Testis (tissue), 3 donors: ENCODE measurements around the gene LRRC8C. TPM values are rescaled to one million over a fixed set of nuclear protein-coding genes. Genes with fewer than 3 reads are reported as not detected.

ENCODE experiments used
- DNase-seq: peaks from one replicate; pipeline ENCODE4 v3.0.0-alpha.2; 2019
- H3K27ac ChIP-seq, 2 donors: fragments of 200-600 bp; sonication (generic); one replicate each; pipeline ENCODE4 v1.5.1; 2019
- H3K27me3 ChIP-seq: fragments of 200-600 bp; sonication (generic); one replicate; pipeline ENCODE4 v1.5.1; 2019
- H3K36me3 ChIP-seq: fragments of 200-600 bp; sonication (generic); one replicate; pipeline ENCODE4 v1.5.1; 2017; ENCODE audit warnings: low read depth; ENCODE audit errors: missing control alignments
- H3K4me1 ChIP-seq: fragments of 200-600 bp; sonication (generic); one replicate; pipeline ENCODE4 v1.5.1; 2019
- H3K4me3 ChIP-seq, 2 donors: fragments of 200-600 bp; sonication (generic); one replicate each; pipeline ENCODE4 v1.5.1; 2017 to 2019
- H3K9me3 ChIP-seq: fragments of 200-600 bp; sonication (generic); one replicate; pipeline ENCODE4 v1.5.1; 2017
- POLR2A ChIP-seq: fragments of 450-650 bp; IDR thresholded peaks from one replicate; pipeline ENCODE4 v1.6.1; 2017; ENCODE audit warnings: antibody characterized with exemption, mild to moderate bottlenecking, moderate library complexity
- WGBS, 2 donors: methylation state at CpG; one replicate each; pipeline ENCODE4 v1.1.5; 2018; 5-methylcytosine and 5-hydroxymethylcytosine counted together
- intact Hi-C: fragments of 100-400 bp; cut with DNase I; formaldehyde crosslinking; loops from one replicate; pipeline ENCODE4 v1.15.1; 2023; ENCODE audit warnings: low total_unique reads
- polyA plus RNA-seq: library from polyadenylated mRNA; stranded (reverse); fragments of 350-450 nt; fragmentation: Illumina TruSeq; extraction: RNeasy Lipid Tissue Mini Kit (QIAGEN cat#74804); gene quantifications from one replicate; pipeline ENCODE4 v1.2.3, GENCODE V29; 2014; ENCODE audit warnings: low read depth, low replicate concordance; ENCODE audit not compliant: insufficient read depth
- total RNA-seq, 2 donors: library from RNA; depleted of rRNA; stranded (reverse); fragments of >200 nt; gene quantifications; one replicate each; pipeline ENCODE4 v1.2.3, GENCODE V29; 2016
- TF ChIP-seq, protein P1 (sequence below), 3 experiments: fragments of 450-650 bp in 2 of 3; fragments of 200-600 bp in 1 of 3; sonication (generic) in 1 of 3; IDR thresholded peaks; one replicate each; pipeline ENCODE4 v1.5.1; 2016 to 2019; ENCODE audit warnings: antibody characterized with exemption in 3 of 3, mild to moderate bottlenecking in 2 of 3, moderate library complexity in 1 of 3

The LRRC8C gene
- total and polyA plus RNA-seq, 3 donors from 2014 or later, result 8.2 to 19.8 (median 16.2) TPM

DNA sequence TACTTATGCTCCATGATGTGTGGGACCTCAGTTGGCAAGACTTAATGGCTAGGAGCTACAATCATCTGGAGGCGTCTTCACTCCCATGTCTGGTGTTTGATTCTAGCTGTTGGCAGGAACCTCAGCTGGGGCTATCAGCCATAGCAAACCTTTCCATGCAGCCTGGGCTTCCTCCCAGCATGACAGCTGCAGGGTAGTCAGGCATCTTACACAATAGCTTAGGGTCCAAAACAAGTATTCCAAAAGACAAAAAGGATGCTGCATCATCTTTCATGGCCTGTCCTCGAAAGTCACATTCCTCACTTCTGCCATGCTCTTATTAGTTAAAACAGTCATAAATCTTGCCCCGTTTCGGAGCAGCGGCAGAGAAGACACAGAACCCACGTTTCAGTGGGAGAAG lies 90.9 kb downstream of the LRRC8C start:
- H3K27me3 ChIP-seq, result no peaks in the 10 kb centered on the region
- no peak overlapping the region for H3K4me3 ChIP-seq
- H3K9me3 ChIP-seq, result no peaks in the 10 kb centered on the region
- no peaks in the 10 kb centered on the region for H3K36me3 ChIP-seq
- intact Hi-C loops, result no loop called here
- H3K27ac ChIP-seq, result no peak overlapping the region
- 42 to 54% methylated on average over 6 of the region's 6 CpGs for WGBS, 2 donors
- TF ChIP-seq POLR2A, result no peak
- TF ChIP-seq, protein P1, sequence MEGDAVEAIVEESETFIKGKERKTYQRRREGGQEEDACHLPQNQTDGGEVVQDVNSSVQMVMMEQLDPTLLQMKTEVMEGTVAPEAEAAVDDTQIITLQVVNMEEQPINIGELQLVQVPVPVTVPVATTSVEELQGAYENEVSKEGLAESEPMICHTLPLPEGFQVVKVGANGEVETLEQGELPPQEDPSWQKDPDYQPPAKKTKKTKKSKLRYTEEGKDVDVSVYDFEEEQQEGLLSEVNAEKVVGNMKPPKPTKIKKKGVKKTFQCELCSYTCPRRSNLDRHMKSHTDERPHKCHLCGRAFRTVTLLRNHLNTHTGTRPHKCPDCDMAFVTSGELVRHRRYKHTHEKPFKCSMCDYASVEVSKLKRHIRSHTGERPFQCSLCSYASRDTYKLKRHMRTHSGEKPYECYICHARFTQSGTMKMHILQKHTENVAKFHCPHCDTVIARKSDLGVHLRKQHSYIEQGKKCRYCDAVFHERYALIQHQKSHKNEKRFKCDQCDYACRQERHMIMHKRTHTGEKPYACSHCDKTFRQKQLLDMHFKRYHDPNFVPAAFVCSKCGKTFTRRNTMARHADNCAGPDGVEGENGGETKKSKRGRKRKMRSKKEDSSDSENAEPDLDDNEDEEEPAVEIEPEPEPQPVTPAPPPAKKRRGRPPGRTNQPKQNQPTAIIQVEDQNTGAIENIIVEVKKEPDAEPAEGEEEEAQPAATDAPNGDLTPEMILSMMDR (IDR thresholded peaks at IDR 0.05), result no peak
- no peaks in the 10 kb centered on the region for H3K4me1 ChIP-seq
- DNase-seq, result no peak

DNA sequence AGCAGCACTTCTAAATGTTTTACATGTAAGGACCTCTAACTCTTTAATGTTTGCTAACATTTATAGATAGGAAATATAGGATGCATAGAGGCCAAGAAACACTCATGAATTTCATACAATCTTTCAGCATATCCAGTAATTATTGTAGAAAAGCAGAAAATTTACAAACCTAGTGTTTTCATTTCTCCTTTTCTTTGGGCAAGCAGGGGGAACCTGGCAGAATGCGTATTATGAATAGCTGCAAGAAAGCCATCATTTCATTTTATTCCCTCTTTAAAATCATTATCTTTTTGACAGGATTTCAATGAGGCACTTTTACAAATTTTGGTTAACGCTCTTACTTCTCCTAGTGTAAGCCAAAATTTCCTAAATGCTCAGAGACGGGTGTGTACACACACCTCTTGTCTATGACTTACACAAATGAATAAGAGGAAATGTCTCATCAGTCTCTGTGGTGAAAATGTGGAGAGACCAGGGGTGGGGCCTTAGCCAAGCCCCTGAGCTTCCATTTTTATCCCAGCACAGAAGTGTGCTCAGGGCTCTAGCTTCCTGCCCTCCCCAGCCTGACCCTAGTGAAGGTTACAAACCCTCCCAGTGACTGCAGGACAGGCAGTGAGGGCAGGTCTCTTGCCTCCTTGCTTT lies 91.6 kb downstream of the LRRC8C start:
- 81 to 95% methylated on average over 3 of the region's 3 CpGs for WGBS, 2 donors
- no peaks in the 10 kb centered on the region for H3K36me3 ChIP-seq
- H3K4me3 ChIP-seq, result no peak overlapping the region
- no peak for DNase-seq
- TF ChIP-seq, protein P1 (IDR thresholded peaks at IDR 0.05), result no peak
- no peak for TF ChIP-seq POLR2A
- no peaks in the 10 kb centered on the region for H3K9me3 ChIP-seq
- peak overlapping the region in 1 of 2 donors; percentile 8 for H3K27ac ChIP-seq
- intact Hi-C loops, result no loop called here
- no peaks in the 10 kb centered on the region for H3K4me1 ChIP-seq
- no peaks in the 10 kb centered on the region for H3K27me3 ChIP-seq

DNA sequence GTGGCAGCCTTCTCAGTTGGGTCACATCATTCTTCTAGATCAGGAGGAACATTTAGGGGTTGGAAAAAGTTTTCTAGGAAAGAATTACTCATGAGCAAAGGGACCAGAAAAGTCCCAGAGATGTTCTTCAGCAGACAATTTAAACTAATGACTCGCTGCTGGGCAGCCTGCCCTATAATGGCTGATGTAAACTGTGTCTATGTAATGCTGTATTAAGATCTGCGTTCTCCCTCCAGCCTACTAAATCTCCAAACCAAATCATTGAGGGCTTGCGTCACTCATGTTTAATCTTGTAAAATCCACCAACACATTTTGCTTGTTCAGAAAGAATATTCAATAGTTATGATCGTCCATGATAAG lies 92.1 kb downstream of the LRRC8C start:
- H3K27me3 ChIP-seq, result no peaks in the 10 kb centered on the region
- DNase-seq, result no peak
- no peaks in the 10 kb centered on the region for H3K9me3 ChIP-seq
- no peaks in the 10 kb centered on the region for H3K4me1 ChIP-seq
- H3K4me3 ChIP-seq, result no peak overlapping the region
- TF ChIP-seq POLR2A, result no peak
- TF ChIP-seq, protein P1 (IDR thresholded peaks at IDR 0.05), result no peak
- H3K27ac ChIP-seq, result peak overlapping the region in 1 of 2 donors; percentile 8
- intact Hi-C loops, result no loop called here
- H3K36me3 ChIP-seq, result no peaks in the 10 kb centered on the region
- WGBS, 2 donors, result 83 to 84% methylated on average over 4 of the region's 4 CpGs

DNA sequence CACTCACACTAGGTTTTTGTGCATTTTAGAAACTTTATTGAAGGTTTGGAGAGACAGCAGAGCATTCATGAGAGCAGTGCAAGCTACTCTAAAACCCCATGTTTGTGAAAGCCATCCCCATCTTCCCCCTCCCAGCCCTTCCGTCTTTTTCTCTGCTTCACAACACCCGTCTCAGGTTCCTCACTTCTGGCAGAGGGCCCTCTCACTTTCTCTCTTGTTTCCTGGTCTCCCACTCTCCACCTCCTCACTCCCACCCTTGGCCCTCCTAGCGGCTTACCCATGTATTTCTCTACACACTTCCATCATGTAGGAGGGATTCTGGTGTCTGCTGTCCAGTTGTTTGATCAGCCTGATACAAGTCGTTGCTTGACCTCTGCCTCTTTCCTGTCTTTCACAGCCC lies 92.7 kb downstream of the LRRC8C start:
- TF ChIP-seq, protein P1 (IDR thresholded peaks at IDR 0.05), result no peak
- TF ChIP-seq POLR2A, result no peak
- H3K4me1 ChIP-seq, result no peaks in the 10 kb centered on the region
- DNase-seq, result no peak
- no peak overlapping the region for H3K27ac ChIP-seq
- intact Hi-C loops, result no loop called here
- no peaks in the 10 kb centered on the region for H3K36me3 ChIP-seq
- no peaks in the 10 kb centered on the region for H3K27me3 ChIP-seq
- 84 to 89% methylated on average over 4 of the region's 4 CpGs for WGBS, 2 donors
- no peak overlapping the region for H3K4me3 ChIP-seq
- H3K9me3 ChIP-seq, result no peaks in the 10 kb centered on the region
